Fibroblast of mammary gland (primary cell): Measurements from ENCODE around the gene CRISPLD2.
A peak's percentile ranks its signal among the peaks of the same experiment; 100 is the strongest.

Source experiments
- DNase-seq: peaks from one replicate; pipeline ENCODE4 v3.0.0-alpha.2; 2010; ENCODE audit warnings: low read depth
- H3K4me3 ChIP-seq: 2 replicates; pipeline ENCODE4 v1.5.1; 2011; ENCODE audit warnings: low read depth, mild to moderate bottlenecking, low read length, moderate library complexity; ENCODE audit not compliant: control insufficient read depth
- CTCF ChIP-seq: conservative IDR thresholded peaks from 2 replicates; pipeline ENCODE4 v1.5.1; 2011; ENCODE audit warnings: low read depth, low read length, inconsistent platforms; ENCODE audit not compliant: control insufficient read depth, insufficient read depth

The CRISPLD2 gene

GRCh38 chr16:84893849-84894599 is 74.2 kb downstream of the CRISPLD2 start:
- DNase-seq: no peak
- no peak overlapping the region for H3K4me3 ChIP-seq
- TF ChIP-seq CTCF: no peak

- TF ChIP-seq CTCF: no peak
- no peak for DNase-seq
- H3K4me3 ChIP-seq: no peak overlapping the region
These were observed 75.2 kb downstream of the CRISPLD2 start for GRCh38 chr16:84895016-84895415.

- H3K4me3 ChIP-seq: no peak overlapping the region
- no peak for TF ChIP-seq CTCF
- no peak for DNase-seq
These were observed 77.1 kb downstream of the CRISPLD2 start for GRCh38 chr16:84896847-84897246.

- H3K4me3 ChIP-seq: no peak overlapping the region
- no peak for TF ChIP-seq CTCF
- no peak for DNase-seq
These were observed 78.2 kb downstream of the CRISPLD2 start for GRCh38 chr16:84897911-84898377.

GRCh38 chr16:84898447-84898846 is 78.7 kb downstream of the CRISPLD2 start:
- DNase-seq: peak; percentile 55
- H3K4me3 ChIP-seq: no peak overlapping the region
- TF ChIP-seq CTCF: no peak

- DNase-seq: no peak
- H3K4me3 ChIP-seq: no peak overlapping the region
- no peak for TF ChIP-seq CTCF
These were observed 79.6 kb downstream of the CRISPLD2 start for GRCh38 chr16:84899414-84899813.
